Uterus (tissue), 2 donors: ENCODE measurements around the gene FBRS.

Source experiments
- CTCF ChIP-seq, 4 experiments: fragments of 200-600 bp in 2 of 4; fragments of 450-650 bp in 2 of 4; sonication (generic) in 2 of 4; IDR thresholded peaks; one replicate each; pipeline ENCODE4 v1.5.1; 2016 to 2019; ENCODE audit warnings: antibody characterized with exemption in 4 of 4, mild to moderate bottlenecking in 2 of 4, moderate library complexity in 1 of 4
- POLR2A ChIP-seq, 2 donors: fragments of 450-650 bp; IDR thresholded peaks; one replicate each; pipeline ENCODE4 v1.6.1; 2016; ENCODE audit warnings: antibody characterized with exemption in 2 of 2, mild to moderate bottlenecking in 1 of 2, moderate library complexity in 1 of 2

- no peak for TF ChIP-seq CTCF (IDR thresholded peaks at IDR 0.05)
- no peak for TF ChIP-seq POLR2A (IDR thresholded peaks at IDR 0.05)
Measured at GRCh38 chr16:30720086-30720485, 61.9 kb downstream of the FBRS start.
